ENCODE data around the gene ELOVL6.

Gene ELOVL6

DNA sequence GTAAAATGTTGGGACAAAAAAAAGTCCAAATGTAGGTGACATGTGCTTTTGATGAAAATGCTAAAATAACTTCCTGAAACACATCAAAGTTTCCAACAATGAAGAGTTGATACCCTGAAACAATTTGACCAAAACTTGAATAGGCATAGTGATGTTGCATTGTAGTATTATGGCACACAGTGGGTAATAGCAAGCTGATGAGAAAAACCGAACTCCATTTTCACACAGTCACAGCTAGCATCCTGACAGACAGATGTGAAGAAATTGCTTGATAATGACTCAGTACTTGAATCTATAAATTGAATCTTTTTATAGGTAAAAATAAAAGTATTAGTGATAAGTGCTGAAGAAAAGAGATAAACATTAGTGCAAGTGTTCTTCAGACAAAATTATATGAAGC is 122.5 kb downstream of the ELOVL6 start:
- no peaks in the 10 kb centered on the region for H3K9me3 ChIP-seq (ENCODE audit: control insufficient read depth, insufficient read depth, low read depth, low read length)
- H3K9ac ChIP-seq (ENCODE audit: low read length), result no peak overlapping the region
- peaks cover 6% of the 10 kb centered on the region; the same call in 1 of the 2 replicates for H3K36me3 ChIP-seq (ENCODE audit: control insufficient read depth, insufficient read depth, low read length)
- no peak overlapping the region for H3K27ac ChIP-seq (ENCODE audit: low read depth, low read length)
- H3K4me1 ChIP-seq (ENCODE audit: control insufficient read depth, insufficient read depth, low read length), result peaks cover 15% of the 10 kb centered on the region; the same call in 1 of the 2 replicates
- H3K4me3 ChIP-seq (ENCODE audit: low read depth, low read length), result no peak overlapping the region
- H3K27me3 ChIP-seq (ENCODE audit: control insufficient read depth, insufficient read depth, low read length), result no peaks in the 10 kb centered on the region

DNA sequence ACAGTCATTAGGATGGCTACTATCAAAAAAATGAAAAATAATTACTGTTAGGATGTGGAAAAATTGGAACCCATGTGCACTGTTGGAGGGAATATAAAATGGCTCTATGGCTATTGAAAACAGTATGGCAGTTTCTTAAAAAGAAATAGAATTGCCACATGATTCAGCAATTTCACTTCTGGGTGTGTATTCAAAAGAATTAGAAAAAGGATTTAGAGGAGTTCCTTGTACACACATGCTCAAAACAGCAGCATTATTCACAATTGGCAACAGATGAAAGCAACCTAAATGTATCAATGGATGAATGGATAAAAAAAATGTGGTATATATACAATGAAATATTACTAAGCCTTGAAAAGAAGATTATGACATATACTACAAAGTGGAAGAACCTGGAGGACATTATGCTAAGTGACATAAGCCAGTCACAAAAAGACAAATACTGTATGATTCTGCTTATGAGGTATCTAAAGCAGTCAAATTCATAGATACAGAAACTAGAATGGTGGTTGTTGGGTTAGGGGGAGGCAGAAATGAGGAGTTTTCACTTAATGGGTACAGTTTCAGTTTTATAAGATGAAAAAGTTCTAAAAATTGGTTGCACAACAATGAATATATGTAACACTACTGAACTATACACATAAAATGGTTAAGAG is 123.2 kb downstream of the ELOVL6 start:
- Histone ChIP-seq H3K36me3 (ENCODE audit: control insufficient read depth, insufficient read depth, low read length) (peaks cover 6% of the 10 kb centered on the region; the same call in 1 of the 2 replicates), H3K9me3 (ENCODE audit: control insufficient read depth, insufficient read depth, low read depth, low read length) (no peaks in the 10 kb centered on the region), H3K4me3 (ENCODE audit: low read depth, low read length) (no peak overlapping the region), H3K9ac (ENCODE audit: low read length) (no peak overlapping the region), H3K27ac (ENCODE audit: low read depth, low read length) (no peak overlapping the region), H3K4me1 (ENCODE audit: control insufficient read depth, insufficient read depth, low read length) (peaks cover 17% of the 10 kb centered on the region; the same call in 1 of the 2 replicates), H3K27me3 (ENCODE audit: control insufficient read depth, insufficient read depth, low read length) (no peaks in the 10 kb centered on the region)

DNA sequence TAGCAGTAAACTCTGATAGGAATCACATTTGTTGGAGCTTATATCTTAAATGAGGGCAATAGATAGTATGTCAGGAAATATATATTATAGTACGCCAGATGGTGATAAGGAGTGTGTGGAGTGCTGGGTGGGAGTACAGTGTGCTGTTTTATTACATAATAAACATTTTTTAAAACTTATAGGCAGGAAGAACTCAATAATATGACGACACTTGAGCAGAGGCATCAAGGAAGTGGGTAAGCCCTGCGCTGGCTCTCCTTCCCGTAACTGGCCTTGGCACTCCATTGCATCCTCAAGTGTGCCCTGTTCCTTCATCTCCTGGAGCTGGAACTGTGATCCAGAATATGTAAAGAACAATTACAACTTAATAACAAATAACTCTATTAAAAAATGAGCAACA is 123.8 kb downstream of the ELOVL6 start:
- no peaks in the 10 kb centered on the region for H3K9me3 ChIP-seq (ENCODE audit: control insufficient read depth, insufficient read depth, low read depth, low read length)
- peaks cover 6% of the 10 kb centered on the region; the same call in 1 of the 2 replicates for H3K36me3 ChIP-seq (ENCODE audit: control insufficient read depth, insufficient read depth, low read length)
- H3K4me1 ChIP-seq (ENCODE audit: control insufficient read depth, insufficient read depth, low read length), result peaks cover 17% of the 10 kb centered on the region; the same call in 1 of the 2 replicates
- no peak overlapping the region for H3K4me3 ChIP-seq (ENCODE audit: low read depth, low read length)
- H3K9ac ChIP-seq (ENCODE audit: low read length), result no peak overlapping the region
- H3K27ac ChIP-seq (ENCODE audit: low read depth, low read length), result no peak overlapping the region
- no peaks in the 10 kb centered on the region for H3K27me3 ChIP-seq (ENCODE audit: control insufficient read depth, insufficient read depth, low read length)

DNA sequence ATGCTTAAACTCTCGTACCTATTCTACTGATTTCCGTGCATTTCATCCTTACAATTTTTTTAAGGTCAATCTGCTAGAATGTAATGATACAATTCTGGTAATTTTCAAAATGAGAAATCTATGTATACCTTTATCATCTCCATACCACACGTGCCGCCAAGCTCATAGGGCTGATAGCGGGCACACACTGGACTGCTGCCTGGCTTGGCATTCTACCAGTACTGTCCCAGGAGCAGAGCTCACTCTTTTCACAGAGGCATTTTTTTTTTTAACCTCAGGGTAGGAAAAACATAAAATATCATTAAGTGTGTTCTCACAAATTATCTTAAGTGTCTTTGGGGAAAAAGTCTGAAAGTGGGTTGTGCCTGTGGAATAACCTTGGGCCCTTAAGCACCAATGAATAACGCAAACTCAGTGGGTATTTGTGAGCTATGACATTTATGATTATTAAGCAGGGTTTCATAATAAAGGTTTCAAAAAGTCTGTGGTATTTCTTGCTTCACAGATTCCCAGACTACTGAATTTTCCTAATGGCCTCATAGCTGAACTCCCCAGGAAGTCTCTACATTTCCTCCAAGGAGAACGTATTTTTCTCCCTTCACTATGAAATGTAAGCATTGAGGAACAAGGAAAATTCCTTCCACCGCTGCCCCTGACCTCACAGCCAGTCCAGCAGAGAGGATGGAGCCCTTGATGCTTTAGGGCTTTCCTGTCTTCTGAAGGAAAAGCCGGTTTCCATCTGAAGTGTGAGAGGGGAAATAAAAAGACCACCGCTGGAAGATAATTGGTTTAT is 125.2 kb downstream of the ELOVL6 start:
- no peaks in the 10 kb centered on the region for H3K27me3 ChIP-seq (ENCODE audit: control insufficient read depth, insufficient read depth, low read length)
- H3K27ac ChIP-seq (ENCODE audit: low read depth, low read length), result 0 out of 2 replicates have a peak overlapping the region, but pooled peaks have one; percentile 38
- peaks cover 6% of the 10 kb centered on the region; the same call in 1 of the 2 replicates for H3K36me3 ChIP-seq (ENCODE audit: control insufficient read depth, insufficient read depth, low read length)
- peaks cover 17% of the 10 kb centered on the region; the same call in 1 of the 2 replicates for H3K4me1 ChIP-seq (ENCODE audit: control insufficient read depth, insufficient read depth, low read length)
- no peak overlapping the region for H3K4me3 ChIP-seq (ENCODE audit: low read depth, low read length)
- H3K9ac ChIP-seq (ENCODE audit: low read length), result no peak overlapping the region
- no peaks in the 10 kb centered on the region for H3K9me3 ChIP-seq (ENCODE audit: control insufficient read depth, insufficient read depth, low read depth, low read length)

DNA sequence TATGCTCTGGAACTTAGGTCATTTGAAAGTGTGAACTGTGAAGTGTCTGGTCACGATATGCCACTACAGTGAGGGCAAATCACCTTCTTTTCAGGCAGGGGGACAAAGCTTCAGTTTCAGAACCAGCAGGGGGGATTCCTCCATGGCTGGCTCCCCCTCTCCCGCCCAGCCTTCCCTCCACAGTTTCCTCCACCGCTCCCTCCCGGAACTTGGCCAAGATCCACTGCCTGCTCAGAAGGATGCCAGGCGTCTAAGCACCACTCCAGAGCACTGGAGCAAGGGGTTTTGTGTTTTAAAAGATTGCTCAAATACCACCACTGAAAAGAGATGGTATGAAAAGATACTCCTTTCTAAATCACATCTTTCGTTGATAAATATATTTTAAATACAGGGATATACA is 126.9 kb downstream of the ELOVL6 start:
- H3K9me3 ChIP-seq (ENCODE audit: control insufficient read depth, insufficient read depth, low read depth, low read length), result no peaks in the 10 kb centered on the region
- no peak overlapping the region for H3K9ac ChIP-seq (ENCODE audit: low read length)
- peaks cover 17% of the 10 kb centered on the region; the same call in 1 of the 2 replicates for H3K4me1 ChIP-seq (ENCODE audit: control insufficient read depth, insufficient read depth, low read length)
- H3K36me3 ChIP-seq (ENCODE audit: control insufficient read depth, insufficient read depth, low read length), result peaks cover 6% of the 10 kb centered on the region; the same call in 1 of the 2 replicates
- no peak overlapping the region for H3K27ac ChIP-seq (ENCODE audit: low read depth, low read length)
- no peak overlapping the region for H3K4me3 ChIP-seq (ENCODE audit: low read depth, low read length)
- no peaks in the 10 kb centered on the region for H3K27me3 ChIP-seq (ENCODE audit: control insufficient read depth, insufficient read depth, low read length)

DNA sequence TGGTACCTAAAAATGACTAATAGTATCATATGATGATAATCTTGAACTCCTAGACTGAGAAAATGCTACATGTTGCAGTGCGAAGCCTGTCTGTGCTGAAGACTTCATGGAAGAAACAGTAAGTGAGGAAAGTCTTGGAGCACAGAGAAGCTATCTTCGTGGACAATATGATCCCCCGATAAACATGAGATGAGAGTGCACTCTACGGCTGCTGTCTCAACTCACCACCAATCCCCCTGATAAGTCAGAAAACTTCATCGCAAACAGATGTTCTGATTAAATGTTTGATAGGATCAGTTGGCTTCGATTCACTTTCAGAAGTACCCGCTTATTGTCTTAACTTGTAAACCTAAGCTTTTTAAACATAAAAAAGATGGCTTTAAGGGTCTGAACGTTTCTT is 130.2 kb downstream of the ELOVL6 start:
- no peak overlapping the region for H3K9ac ChIP-seq (ENCODE audit: low read length)
- H3K27ac ChIP-seq (ENCODE audit: low read depth, low read length), result no peak overlapping the region
- no peaks in the 10 kb centered on the region for H3K27me3 ChIP-seq (ENCODE audit: control insufficient read depth, insufficient read depth, low read length)

DNA sequence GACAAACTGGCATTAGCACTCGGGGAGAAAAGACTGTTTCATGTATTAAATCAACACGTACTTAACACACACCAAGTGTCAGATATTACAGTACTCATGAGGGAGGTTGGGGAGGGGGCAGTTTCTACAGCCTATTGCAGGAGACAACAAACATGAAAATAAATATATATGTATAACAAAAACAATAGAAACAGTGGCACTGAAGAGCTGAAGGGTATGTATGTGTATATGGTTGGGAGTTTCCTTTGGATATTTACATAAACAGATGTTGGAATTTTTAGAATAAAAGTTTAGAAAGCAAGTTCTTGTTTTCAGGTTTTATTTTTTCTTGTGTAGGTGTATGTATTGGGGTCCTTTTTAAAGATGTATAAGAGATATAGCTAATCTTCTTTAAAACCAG is 133.5 kb downstream of the ELOVL6 start:
- Histone ChIP-seq H3K27ac (ENCODE audit: low read depth, low read length) (no peak overlapping the region), H3K9ac (ENCODE audit: low read length) (no peak overlapping the region), H3K4me3 (ENCODE audit: low read depth, low read length) (no peak overlapping the region), H3K9me3 (ENCODE audit: control insufficient read depth, insufficient read depth, low read depth, low read length) (no peaks in the 10 kb centered on the region), H3K36me3 (ENCODE audit: control insufficient read depth, insufficient read depth, low read length) (no peaks in the 10 kb centered on the region), H3K27me3 (ENCODE audit: control insufficient read depth, insufficient read depth, low read length) (no peaks in the 10 kb centered on the region), H3K4me1 (ENCODE audit: control insufficient read depth, insufficient read depth, low read length) (no peaks in the 10 kb centered on the region)

More for the DNA sequence above, 130.2 kb downstream of the ELOVL6 start:
- Histone ChIP-seq H3K9me3 (ENCODE audit: control insufficient read depth, insufficient read depth, low read depth, low read length) (no peaks in the 10 kb centered on the region), H3K36me3 (ENCODE audit: control insufficient read depth, insufficient read depth, low read length) (0 out of 2 replicates have a peak, but pooled peaks cover 3% of the 10 kb centered on the region), H3K4me1 (ENCODE audit: control insufficient read depth, insufficient read depth, low read length) (peaks cover 15% of the 10 kb centered on the region; the same call in 1 of the 2 replicates), H3K4me3 (ENCODE audit: low read depth, low read length) (no peak overlapping the region)

DNA sequence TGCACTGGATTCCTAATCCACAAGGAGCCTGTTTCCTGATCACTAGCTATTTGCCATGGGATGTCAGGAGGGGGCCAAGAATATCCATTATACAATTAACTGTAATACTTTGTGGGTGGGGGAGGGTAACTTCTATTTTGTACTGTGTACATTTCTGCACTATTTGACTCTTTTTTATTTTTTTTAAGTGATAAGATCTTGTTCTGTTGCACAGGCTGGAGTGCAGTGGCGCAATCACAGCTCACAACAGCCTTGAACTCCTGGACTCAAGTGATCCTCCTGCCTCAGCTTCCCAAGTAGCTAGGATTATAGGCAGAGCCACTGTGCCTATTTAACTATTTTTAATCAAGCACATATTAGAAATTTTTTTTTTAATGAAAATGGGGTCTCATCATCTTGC is 134.1 kb downstream of the ELOVL6 start:
- Histone ChIP-seq H3K4me3 (ENCODE audit: low read depth, low read length) (no peak overlapping the region), H3K27me3 (ENCODE audit: control insufficient read depth, insufficient read depth, low read length) (no peaks in the 10 kb centered on the region), H3K27ac (ENCODE audit: low read depth, low read length) (no peak overlapping the region), H3K4me1 (ENCODE audit: control insufficient read depth, insufficient read depth, low read length) (no peaks in the 10 kb centered on the region), H3K9ac (ENCODE audit: low read length) (no peak overlapping the region), H3K9me3 (ENCODE audit: control insufficient read depth, insufficient read depth, low read depth, low read length) (no peaks in the 10 kb centered on the region), H3K36me3 (ENCODE audit: control insufficient read depth, insufficient read depth, low read length) (peaks cover 5% of the 10 kb centered on the region; the same call in 1 of the 2 replicates)

DNA sequence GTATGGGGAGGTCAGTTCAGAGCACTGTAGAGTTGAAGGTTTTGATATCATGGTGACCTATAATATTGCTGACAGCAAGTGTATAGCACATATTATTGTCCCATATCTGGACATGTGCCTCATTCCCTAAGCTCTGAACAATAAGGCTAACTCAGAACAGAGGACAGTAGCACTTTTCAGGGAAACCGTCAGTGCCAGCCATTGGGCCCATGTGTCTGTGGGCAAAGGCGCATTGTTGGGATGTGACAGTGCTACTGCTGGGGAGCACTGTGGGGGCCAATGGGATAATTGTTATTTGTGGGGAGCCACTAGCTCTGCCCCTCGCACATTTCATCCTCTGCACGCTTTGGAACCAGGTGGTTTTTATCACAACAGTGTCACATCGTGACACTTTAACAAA is 136.2 kb downstream of the ELOVL6 start:
- Histone ChIP-seq H3K27me3 (ENCODE audit: control insufficient read depth, insufficient read depth, low read length) (no peaks in the 10 kb centered on the region), H3K36me3 (ENCODE audit: control insufficient read depth, insufficient read depth, low read length) (peaks cover 16% of the 10 kb centered on the region; the same call in 1 of the 2 replicates), H3K4me1 (ENCODE audit: control insufficient read depth, insufficient read depth, low read length) (no peaks in the 10 kb centered on the region), H3K4me3 (ENCODE audit: low read depth, low read length) (no peak overlapping the region), H3K9ac (ENCODE audit: low read length) (no peak overlapping the region), H3K9me3 (ENCODE audit: control insufficient read depth, insufficient read depth, low read depth, low read length) (no peaks in the 10 kb centered on the region), H3K27ac (ENCODE audit: low read depth, low read length) (no peak overlapping the region)

DNA sequence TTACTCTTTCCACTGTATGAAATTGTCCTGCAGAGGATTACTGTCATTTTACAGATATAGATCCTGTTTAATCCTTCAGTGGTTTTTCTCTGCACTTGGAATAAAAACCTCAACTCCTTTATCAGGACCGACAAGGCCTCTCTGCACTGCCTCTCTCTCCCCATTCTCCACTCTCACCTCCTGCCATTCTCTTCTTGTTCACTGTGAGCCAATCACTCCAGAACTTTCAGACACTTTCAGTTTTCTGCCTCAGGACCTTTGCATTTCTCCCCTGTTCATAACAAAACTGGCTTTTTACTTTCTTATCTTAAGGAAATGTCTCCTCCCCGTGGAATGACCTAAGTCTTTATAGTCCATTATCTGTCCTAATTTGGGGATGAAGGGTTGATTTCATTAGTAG is 137.3 kb downstream of the ELOVL6 start:
- H3K36me3 ChIP-seq (ENCODE audit: control insufficient read depth, insufficient read depth, low read length), result peaks cover 16% of the 10 kb centered on the region; the same call in 1 of the 2 replicates
- no peaks in the 10 kb centered on the region for H3K9me3 ChIP-seq (ENCODE audit: control insufficient read depth, insufficient read depth, low read depth, low read length)
- H3K9ac ChIP-seq (ENCODE audit: low read length), result no peak overlapping the region
- no peak overlapping the region for H3K27ac ChIP-seq (ENCODE audit: low read depth, low read length)
- no peaks in the 10 kb centered on the region for H3K27me3 ChIP-seq (ENCODE audit: control insufficient read depth, insufficient read depth, low read length)
- no peaks in the 10 kb centered on the region for H3K4me1 ChIP-seq (ENCODE audit: control insufficient read depth, insufficient read depth, low read length)
- H3K4me3 ChIP-seq (ENCODE audit: low read depth, low read length), result no peak overlapping the region

All from HUES6 (cell line).